Osteoblast (primary cell): Measurements from ENCODE around the gene TCF15. TPM values are rescaled to one million over a fixed set of nuclear protein-coding genes. Genes with fewer than 3 reads are reported as not detected.
A peak's percentile ranks its signal among the peaks of the same experiment; 100 is the strongest.

ENCODE experiments used
- DNase-seq: peaks from one replicate; pipeline ENCODE4 v3.0.0; 2011; ENCODE audit warnings: low spot score, mixed read lengths; ENCODE audit not compliant: insufficient read length; ENCODE audit errors: missing footprints
- H2AFZ ChIP-seq: 2 replicates; pipeline ENCODE4 v1.6.0; 2011; ENCODE audit warnings: mild to moderate bottlenecking, low read length
- H3K27ac ChIP-seq: 2 replicates; pipeline ENCODE4 v1.5.1; 2011; ENCODE audit warnings: mild to moderate bottlenecking, low read depth, low read length, moderate library complexity
- H3K27me3 ChIP-seq: 2 replicates; pipeline ENCODE4 v1.6.0; 2012; ENCODE audit warnings: mild to moderate bottlenecking, control low read depth, inconsistent platforms, low read length, moderate library complexity; ENCODE audit not compliant: insufficient read depth
- H3K36me3 ChIP-seq: 2 replicates; pipeline ENCODE4 v1.5.1; 2011; ENCODE audit warnings: mild to moderate bottlenecking, low read length, control low read depth, moderate library complexity; ENCODE audit not compliant: insufficient read depth
- H3K4me1 ChIP-seq: 2 replicates; pipeline ENCODE4 v1.5.1; 2011; ENCODE audit warnings: mild to moderate bottlenecking, low read length, control low read depth, moderate library complexity; ENCODE audit not compliant: insufficient read depth
- H3K4me2 ChIP-seq: 2 replicates; pipeline ENCODE4 v1.6.0; 2011; ENCODE audit warnings: mild to moderate bottlenecking, low read length; ENCODE audit not compliant: insufficient read depth
- H3K4me3 ChIP-seq: fragments of 200-600 bp; sonication (generic); 3 replicates; pipeline ENCODE4 v1.5.1; 2012; ENCODE audit warnings: mild to moderate bottlenecking, low read length, inconsistent platforms; ENCODE audit not compliant: insufficient read depth
- H3K79me2 ChIP-seq: 2 replicates; pipeline ENCODE4 v1.6.0; 2012; ENCODE audit warnings: mild to moderate bottlenecking, low read length, control low read depth, inconsistent platforms; ENCODE audit not compliant: insufficient read depth
- H3K9me3 ChIP-seq: 2 replicates; pipeline ENCODE4 v1.5.1; 2011; ENCODE audit warnings: low read depth, low read length, control low read depth
- H4K20me1 ChIP-seq: 2 replicates; pipeline ENCODE4 v1.6.0; 2012; ENCODE audit warnings: mild to moderate bottlenecking, low read length, control low read depth; ENCODE audit not compliant: insufficient read depth
- CTCF ChIP-seq: IDR thresholded peaks from 2 replicates; pipeline ENCODE4 v1.5.1; 2011; ENCODE audit warnings: mild to moderate bottlenecking, low read depth, low read length, moderate library complexity; ENCODE audit errors: extremely low read depth
- total RNA-seq: library from RNA; depleted of rRNA; stranded (reverse); fragments of >200 nt; gene quantifications from 2 replicates; pipeline ENCODE4 v1.2.3, GENCODE V29; 2012

TCF15 gene
- total RNA-seq, 1 donor = not detected

- H3K4me1 ChIP-seq = peaks cover 18% of the 10 kb centered on the region
- no peaks in the 10 kb centered on the region for H3K9me3 ChIP-seq
- peak; percentile 18 for TF ChIP-seq CTCF
These were observed 43.0 kb upstream of the TCF15 start, which contains the start of gene SRXN1 for GRCh38 chr20:653110-653589. Gene SRXN1, minus strand, starts transcription at chr20:653200. Its CDS starts 15 bp downstream, at chr20:653185.

DNA sequence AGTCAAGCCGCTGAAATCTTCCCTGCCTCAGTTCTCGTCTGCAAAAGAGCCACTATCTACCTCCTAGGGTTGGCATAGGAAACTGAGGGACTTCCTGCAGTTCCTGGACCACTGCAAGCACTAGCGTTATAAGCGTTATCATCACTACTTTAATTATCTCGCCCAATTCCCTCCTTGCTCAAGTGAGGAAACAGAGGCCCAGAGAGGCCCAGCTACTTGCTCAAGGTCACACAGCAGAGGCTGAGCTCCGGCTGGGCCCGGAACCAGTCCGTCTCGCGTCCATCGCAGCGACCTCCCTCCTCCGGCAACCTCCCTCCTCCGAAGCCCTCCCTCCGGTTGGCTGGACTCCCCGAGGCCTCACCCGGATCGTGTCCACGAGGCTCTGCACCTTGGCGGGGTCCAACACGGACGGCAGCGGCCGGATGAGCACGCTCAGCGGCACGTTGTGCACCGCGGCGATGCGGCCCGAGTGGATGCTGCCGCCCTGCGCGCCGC is 42.6 kb upstream of the TCF15 start:
- DNase-seq = no peak
- no peaks in the 10 kb centered on the region for H3K27me3 ChIP-seq
- H3K36me3 ChIP-seq = peaks cover 28% of the 10 kb centered on the region
- H4K20me1 ChIP-seq = peaks cover 39% of the 10 kb centered on the region
- H3K4me1 ChIP-seq = peaks cover 18% of the 10 kb centered on the region
- peak overlapping the region; percentile 86 for H3K27ac ChIP-seq
- peak overlapping the region; percentile 88 for H2AFZ ChIP-seq
- H3K4me2 ChIP-seq = peak overlapping the region; percentile 91
- TF ChIP-seq CTCF = no peak
- H3K9me3 ChIP-seq = no peaks in the 10 kb centered on the region
- peaks cover 54% of the 10 kb centered on the region for H3K79me2 ChIP-seq
- H3K4me3 ChIP-seq = peak overlapping the region; percentile 95

More at GRCh38 chr20:653110-653589, 43.0 kb upstream of the TCF15 start, which contains the start of gene SRXN1:
- H3K27me3 ChIP-seq = no peaks in the 10 kb centered on the region
- peak within 1 kb of the TSS; percentile 86 for H3K27ac ChIP-seq
- peak within 1 kb of the TSS; percentile 95 for H3K4me3 ChIP-seq
- peaks cover 34% of the 10 kb centered on the region for H4K20me1 ChIP-seq
- H3K4me2 ChIP-seq = peak within 1 kb of the TSS; percentile 91
- H3K79me2 ChIP-seq = peaks cover 50% of the 10 kb centered on the region
- DNase-seq = peak; percentile 100
- peak within 1 kb of the TSS; percentile 88 for H2AFZ ChIP-seq
- H3K36me3 ChIP-seq = peaks cover 24% of the 10 kb centered on the region

GRCh38 chr20:651713-652614 is 41.9 kb upstream of the TCF15 start:
- no peaks in the 10 kb centered on the region for H3K27me3 ChIP-seq
- peaks cover 61% of the 10 kb centered on the region for H3K79me2 ChIP-seq
- TF ChIP-seq CTCF = no peak
- H3K9me3 ChIP-seq = no peaks in the 10 kb centered on the region
- H3K4me2 ChIP-seq = peak overlapping the region; percentile 91
- peaks cover 18% of the 10 kb centered on the region for H3K4me1 ChIP-seq
- DNase-seq = peak; percentile 89
- H2AFZ ChIP-seq = peak overlapping the region; percentile 88
- H3K27ac ChIP-seq = peak overlapping the region; percentile 86
- H3K36me3 ChIP-seq = peaks cover 35% of the 10 kb centered on the region
- peak overlapping the region; percentile 95 for H3K4me3 ChIP-seq
- H4K20me1 ChIP-seq = peaks cover 46% of the 10 kb centered on the region

GRCh38 chr20:650954-651353 is 40.8 kb upstream of the TCF15 start:
- peak overlapping the region; percentile 16 for H3K4me2 ChIP-seq
- no peak for DNase-seq

More at GRCh38 chr20:650954-651353, 40.8 kb upstream of the TCF15 start:
- TF ChIP-seq CTCF = peak; percentile 24
- peaks cover 18% of the 10 kb centered on the region for H3K4me1 ChIP-seq
- H3K9me3 ChIP-seq = no peaks in the 10 kb centered on the region
- H2AFZ ChIP-seq = no peak overlapping the region
- peaks cover 40% of the 10 kb centered on the region for H3K36me3 ChIP-seq
- peaks cover 63% of the 10 kb centered on the region for H3K79me2 ChIP-seq
- H3K27me3 ChIP-seq = no peaks in the 10 kb centered on the region
- no peak overlapping the region for H3K4me3 ChIP-seq
- H3K27ac ChIP-seq = no peak overlapping the region
- H4K20me1 ChIP-seq = peaks cover 51% of the 10 kb centered on the region
